SU-DHL-6 (cell line): ENCODE measurements around the gene MEI1.

Source experiments
- H2AFZ ChIP-seq: fragments of 200-600 bp; sonication (generic); 2 replicates; pipeline ENCODE4 v1.6.1; 2014; ENCODE audit warnings: low read depth, mild to moderate bottlenecking, moderate library complexity, mixed read lengths, antibody characterized with exemption, low read length; ENCODE audit not compliant: severe bottlenecking
- H3F3A ChIP-seq: fragments of 200-600 bp; shearing (Covaris generic); 2 replicates; pipeline ENCODE4 v1.6.0; 2016; ENCODE audit warnings: antibody characterized with exemption, mild to moderate bottlenecking; ENCODE audit not compliant: insufficient read depth
- H3K27ac ChIP-seq: fragments of 200-600 bp; sonication (generic); 2 replicates; pipeline ENCODE4 v1.5.1; 2016; ENCODE audit warnings: low read depth, mild to moderate bottlenecking, low read length, moderate library complexity, mixed read lengths
- H3K27me3 ChIP-seq: fragments of 200-600 bp; sonication (generic), shearing (Covaris generic); 2 replicates; pipeline ENCODE4 v1.6.0; 2014; ENCODE audit warnings: mild to moderate bottlenecking, low read length
- H3K36me3 ChIP-seq: fragments of 200-600 bp; sonication (generic); 2 replicates; pipeline ENCODE4 v1.6.1; 2014; ENCODE audit warnings: mild to moderate bottlenecking, low read length, mixed read lengths
- H3K4me2 ChIP-seq: fragments of 300-600, 200-600 bp; shearing (Covaris generic), sonication (generic); 2 replicates; pipeline ENCODE4 v1.6.0; 2014; ENCODE audit warnings: low read length, low read depth, mild to moderate bottlenecking; ENCODE audit not compliant: poor library complexity, severe bottlenecking
- H3K4me3 ChIP-seq: fragments of 200-600 bp; sonication (generic); 2 replicates; pipeline ENCODE4 v1.5.1; 2014; ENCODE audit warnings: antibody characterized with exemption, low read length, mild to moderate bottlenecking, mixed read lengths; ENCODE audit not compliant: insufficient read depth, poor library complexity, severe bottlenecking
- H3K79me2 ChIP-seq: fragments of 200-600 bp; sonication (generic); 2 replicates; pipeline ENCODE4 v1.6.1; 2014; ENCODE audit warnings: mild to moderate bottlenecking, low read length, moderate library complexity; ENCODE audit not compliant: insufficient read depth
- H3K9ac ChIP-seq: fragments of 200-600 bp; sonication (generic); 2 replicates; pipeline ENCODE4 v1.7.0; 2014; ENCODE audit warnings: mild to moderate bottlenecking, low read length
- H3K9me2 ChIP-seq: fragments of 200-600 bp; sonication (generic); replicated peaks from 2 replicates; pipeline ENCODE4 v1.6.1; 2014; ENCODE audit warnings: low read length; ENCODE audit not compliant: insufficient read depth
- H3K9me3 ChIP-seq: fragments of 200-600 bp; sonication (generic); 2 replicates; pipeline ENCODE4 v1.6.1; 2014; ENCODE audit warnings: low read length, mixed read lengths; ENCODE audit not compliant: insufficient read depth
- H4K20me1 ChIP-seq: fragments of 200-600 bp; sonication (generic); 2 replicates; pipeline ENCODE4 v1.6.1; 2014; ENCODE audit warnings: low read depth, mild to moderate bottlenecking, antibody characterized with exemption, low read length, moderate library complexity, mixed read lengths
- CTCF ChIP-seq: fragments of 200-600 bp; sonication (generic); IDR thresholded peaks from one replicate; pipeline ENCODE4 v1.5.1; 2017; ENCODE audit warnings: antibody characterized with exemption, mild to moderate bottlenecking, low read length, moderate library complexity; ENCODE audit not compliant: insufficient read depth, poor library complexity, severe bottlenecking
- EZH2phosphoT487 ChIP-seq: fragments of 200-600 bp; sonication (generic), shearing (Covaris generic); conservative IDR thresholded peaks from 2 replicates; pipeline ENCODE4 v1.6.1; 2018; ENCODE audit warnings: mild to moderate bottlenecking, antibody characterized with exemption, low read length, moderate library complexity, mixed read lengths

Gene MEI1

GRCh38 chr22:41777749-41778425 lies 78.6 kb downstream of the MEI1 start:
- H3F3A ChIP-seq = no peaks in the 10 kb centered on the region
- no peak overlapping the region for H3K9ac ChIP-seq
- H3K27me3 ChIP-seq = no peaks in the 10 kb centered on the region
- no peaks in the 10 kb centered on the region for H3K79me2 ChIP-seq
- H3K4me3 ChIP-seq = no peak overlapping the region
- H3K27ac ChIP-seq = no peak overlapping the region
- H3K9me2 ChIP-seq = no peaks in the 10 kb centered on the region
- no peaks in the 10 kb centered on the region for H3K36me3 ChIP-seq
- no peak overlapping the region for H3K4me2 ChIP-seq
- no peaks in the 10 kb centered on the region for H4K20me1 ChIP-seq
- no peak for TF ChIP-seq EZH2phosphoT487
- TF ChIP-seq CTCF = no peak
- no peak overlapping the region for H2AFZ ChIP-seq
- H3K9me3 ChIP-seq = no peaks in the 10 kb centered on the region

- Histone ChIP-seq H3K36me3 (no peaks in the 10 kb centered on the region), H3F3A (no peaks in the 10 kb centered on the region), H3K9me3 (no peaks in the 10 kb centered on the region), H3K9ac (no peak overlapping the region), H3K4me3 (no peak overlapping the region), H3K9me2 (no peaks in the 10 kb centered on the region), H2AFZ (no peak overlapping the region), H4K20me1 (no peaks in the 10 kb centered on the region), H3K27ac (no peak overlapping the region), H3K79me2 (no peaks in the 10 kb centered on the region), H3K27me3 (no peaks in the 10 kb centered on the region), H3K4me2 (no peak overlapping the region)
- TF ChIP-seq EZH2phosphoT487 (no peak), CTCF (no peak)
Observed at GRCh38 chr22:41779929-41780505, 80.7 kb downstream of the MEI1 start.

- Histone ChIP-seq H3K4me3 (no peak overlapping the region), H3K36me3 (no peaks in the 10 kb centered on the region), H4K20me1 (no peaks in the 10 kb centered on the region), H3F3A (no peaks in the 10 kb centered on the region), H3K79me2 (no peaks in the 10 kb centered on the region), H3K9me3 (no peaks in the 10 kb centered on the region), H3K27me3 (no peaks in the 10 kb centered on the region), H2AFZ (no peak overlapping the region), H3K9me2 (no peaks in the 10 kb centered on the region), H3K4me2 (no peak overlapping the region), H3K27ac (no peak overlapping the region), H3K9ac (no peak overlapping the region)
- TF ChIP-seq CTCF = no peak
Observed at GRCh38 chr22:41780746-41781505, 81.6 kb downstream of the MEI1 start.
